Renal cortex interstitium (tissue), 11 donors: ENCODE measurements around the gene CA10. TPM values are rescaled to one million over a fixed set of nuclear protein-coding genes. Genes with fewer than 3 reads are reported as not detected.

Experiments used
- DNase-seq, 11 donors: peaks; one replicate each; pipeline ENCODE4 v3.0.0-alpha.2; 2013; ENCODE audit warnings: low read depth in 9 of 11, low spot score in 4 of 11; ENCODE audit errors: extremely low read depth in 1 of 11
- polyA plus RNA-seq, 3 donors: library from polyadenylated mRNA; unstranded; fragments of 120-200 nt; gene quantifications; one replicate each; pipeline ENCODE4 v1.2.1, GENCODE V29; 2013; ENCODE audit not compliant: insufficient read length in 3 of 3

Gene CA10
- polyA plus RNA-seq, 3 donors, result 10.3 to 21.0 (median 10.4) TPM

GRCh38 chr17:52096056-52096455 lies 62.5 kb downstream of the CA10 start:
- DNase-seq, result no peak

- DNase-seq, result no peak
Measured at GRCh38 chr17:52084176-52084575, 74.3 kb downstream of the CA10 start.

- DNase-seq, result no peak
Measured at GRCh38 chr17:52079496-52079895, 79.0 kb downstream of the CA10 start.

GRCh38 chr17:52071712-52072111 lies 86.8 kb downstream of the CA10 start:
- no peak for DNase-seq

- no peak for DNase-seq
Measured at GRCh38 chr17:52064791-52065211, 93.7 kb downstream of the CA10 start.

- no peak for DNase-seq
Measured at GRCh38 chr17:52049496-52049895, 109.0 kb downstream of the CA10 start.

- DNase-seq, result no peak
Measured at GRCh38 chr17:52049051-52049450, 109.5 kb downstream of the CA10 start.

- no peak for DNase-seq
Measured at GRCh38 chr17:52048137-52048898, 110.2 kb downstream of the CA10 start.

- DNase-seq, result no peak
Measured at GRCh38 chr17:52047086-52047485, 111.4 kb downstream of the CA10 start.

GRCh38 chr17:52041123-52041617 lies 117.3 kb downstream of the CA10 start:
- no peak for DNase-seq

GRCh38 chr17:52036416-52036815 lies 122.1 kb downstream of the CA10 start:
- DNase-seq, result no peak

GRCh38 chr17:52035336-52035915 lies 123.1 kb downstream of the CA10 start:
- DNase-seq, result no peak

- no peak for DNase-seq
Measured at GRCh38 chr17:52032454-52032853, 126.1 kb downstream of the CA10 start.

- DNase-seq, result no peak
Measured at GRCh38 chr17:52030052-52030451, 128.5 kb downstream of the CA10 start.

- no peak for DNase-seq
Measured at GRCh38 chr17:52027620-52028295, 130.8 kb downstream of the CA10 start.

GRCh38 chr17:52027081-52027480 lies 131.4 kb downstream of the CA10 start:
- DNase-seq, result no peak

- no peak for DNase-seq
Measured at GRCh38 chr17:52026075-52026474, 132.4 kb downstream of the CA10 start.

- DNase-seq, result no peak
Measured at GRCh38 chr17:52025236-52025635, 133.3 kb downstream of the CA10 start.

GRCh38 chr17:52024300-52024870 lies 134.1 kb downstream of the CA10 start:
- DNase-seq, result no peak

GRCh38 chr17:52011064-52011463 lies 147.4 kb downstream of the CA10 start:
- DNase-seq, result no peak
